Progenitor cell of endocrine pancreas (in vitro differentiated cells): Measurements from ENCODE around the gene STOML1. TPM values are rescaled to one million over a fixed set of nuclear protein-coding genes. Genes with fewer than 3 reads are reported as not detected.
"Not testable (repeated sequence)": the region's sequence is repeated elsewhere in the genome, so short reads cannot be mapped to it uniquely, and the experiment has no call there.

ENCODE experiments used
- DNase-seq: peaks from one replicate; pipeline ENCODE4 v3.0.0; 2021; ENCODE audit warnings: low spot score; ENCODE audit not compliant: unreplicated experiment
- H3K27ac Mint-ChIP-seq: 2 replicates; pipeline ENCODE4 v1.8.0; 2021; ENCODE audit warnings: mild to moderate bottlenecking, moderate library complexity, mixed read lengths
- H3K27me3 Mint-ChIP-seq: 2 replicates; pipeline ENCODE4 v1.8.0; 2021; ENCODE audit warnings: mixed read lengths
- H3K36me3 Mint-ChIP-seq: 2 replicates; pipeline ENCODE4 v1.8.0; 2022; ENCODE audit warnings: mixed read lengths; ENCODE audit not compliant: insufficient read depth
- H3K4me1 Mint-ChIP-seq: 2 replicates; pipeline ENCODE4 v1.8.0; 2021; ENCODE audit warnings: low read depth, mixed read lengths
- H3K4me3 Mint-ChIP-seq: 2 replicates; pipeline ENCODE4 v1.8.0; 2021; ENCODE audit warnings: low read depth, mild to moderate bottlenecking, moderate library complexity, mixed read lengths
- H3K9me3 Mint-ChIP-seq: 2 replicates; pipeline ENCODE4 v1.8.0; 2021; ENCODE audit warnings: low read depth, mixed read lengths
- total RNA-seq: library from RNA; stranded (reverse); gene quantifications from 2 replicates; pipeline ENCODE4 v1.2.1, GENCODE V29; 2021
- TF ChIP-seq, protein P1 (sequence below): fragments of 200-600 bp; sonication (generic); IDR thresholded peaks from one replicate; pipeline ENCODE4 v1.5.0; 2021; ENCODE audit warnings: antibody characterized with exemption, mild to moderate bottlenecking; ENCODE audit not compliant: unreplicated experiment

The STOML1 gene
- total RNA-seq, 1 donor from 2014 or later = 8.0 TPM

GRCh38 chr15:73941449-73941848 lies 50.6 kb downstream of the STOML1 start:
- H3K27ac Mint-ChIP-seq = peak overlapping the region; percentile 45

DNA sequence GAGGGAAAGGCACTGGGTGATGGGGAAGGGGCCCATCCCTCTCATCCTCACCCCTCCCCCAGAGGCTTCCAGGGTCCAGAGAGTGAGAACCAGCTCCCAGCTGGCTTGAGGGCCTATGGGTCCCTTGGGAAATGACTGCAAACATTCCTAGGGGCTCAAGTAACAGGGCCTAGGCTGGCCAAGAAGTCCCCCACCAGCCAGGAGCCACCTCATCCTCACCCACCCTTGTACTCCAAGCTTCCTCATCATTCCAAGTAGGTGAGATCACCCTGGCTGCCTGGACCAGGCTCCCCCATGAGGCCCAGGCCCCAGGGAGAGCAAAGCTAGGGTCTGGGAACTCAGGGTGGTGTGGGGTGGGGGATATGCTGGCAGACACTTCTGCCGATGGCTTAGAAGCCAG lies 51.1 kb downstream of the STOML1 start:
- H3K4me3 Mint-ChIP-seq = no peak overlapping the region
- no peak overlapping the region for H3K27ac Mint-ChIP-seq
- H3K36me3 Mint-ChIP-seq = no peaks in the 10 kb centered on the region
- no peak for DNase-seq
- no peaks in the 10 kb centered on the region for H3K9me3 Mint-ChIP-seq
- peaks cover 7% of the 10 kb centered on the region for H3K4me1 Mint-ChIP-seq
- H3K27me3 Mint-ChIP-seq = no peaks in the 10 kb centered on the region
- TF ChIP-seq, protein P1, sequence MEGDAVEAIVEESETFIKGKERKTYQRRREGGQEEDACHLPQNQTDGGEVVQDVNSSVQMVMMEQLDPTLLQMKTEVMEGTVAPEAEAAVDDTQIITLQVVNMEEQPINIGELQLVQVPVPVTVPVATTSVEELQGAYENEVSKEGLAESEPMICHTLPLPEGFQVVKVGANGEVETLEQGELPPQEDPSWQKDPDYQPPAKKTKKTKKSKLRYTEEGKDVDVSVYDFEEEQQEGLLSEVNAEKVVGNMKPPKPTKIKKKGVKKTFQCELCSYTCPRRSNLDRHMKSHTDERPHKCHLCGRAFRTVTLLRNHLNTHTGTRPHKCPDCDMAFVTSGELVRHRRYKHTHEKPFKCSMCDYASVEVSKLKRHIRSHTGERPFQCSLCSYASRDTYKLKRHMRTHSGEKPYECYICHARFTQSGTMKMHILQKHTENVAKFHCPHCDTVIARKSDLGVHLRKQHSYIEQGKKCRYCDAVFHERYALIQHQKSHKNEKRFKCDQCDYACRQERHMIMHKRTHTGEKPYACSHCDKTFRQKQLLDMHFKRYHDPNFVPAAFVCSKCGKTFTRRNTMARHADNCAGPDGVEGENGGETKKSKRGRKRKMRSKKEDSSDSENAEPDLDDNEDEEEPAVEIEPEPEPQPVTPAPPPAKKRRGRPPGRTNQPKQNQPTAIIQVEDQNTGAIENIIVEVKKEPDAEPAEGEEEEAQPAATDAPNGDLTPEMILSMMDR = no peak

More at GRCh38 chr15:73941449-73941848, 50.6 kb downstream of the STOML1 start:
- H3K9me3 Mint-ChIP-seq = no peaks in the 10 kb centered on the region
- no peak for DNase-seq
- H3K27me3 Mint-ChIP-seq = no peaks in the 10 kb centered on the region
- TF ChIP-seq, protein P1 = no peak
- H3K4me3 Mint-ChIP-seq = no peak overlapping the region
- H3K36me3 Mint-ChIP-seq = no peaks in the 10 kb centered on the region
- H3K4me1 Mint-ChIP-seq = peaks cover 7% of the 10 kb centered on the region

- Mint-ChIP-seq H3K27me3 (no peaks in the 10 kb centered on the region), H3K9me3 (no peaks in the 10 kb centered on the region), H3K27ac (no peak overlapping the region), H3K4me1 (peaks cover 7% of the 10 kb centered on the region), H3K4me3 (no peak overlapping the region), H3K36me3 (no peaks in the 10 kb centered on the region)
- TF ChIP-seq, protein P1 = no peak
- DNase-seq = no peak
These were observed 51.8 kb downstream of the STOML1 start for GRCh38 chr15:73940061-73940981.

- TF ChIP-seq, protein P1 = no peak
- Mint-ChIP-seq H3K27me3 (no peaks in the 10 kb centered on the region), H3K36me3 (no peaks in the 10 kb centered on the region), H3K4me1 (peaks cover 7% of the 10 kb centered on the region), H3K27ac (no peak overlapping the region), H3K9me3 (no peaks in the 10 kb centered on the region), H3K4me3 (no peak overlapping the region)
- no peak for DNase-seq
These were observed 53.0 kb downstream of the STOML1 start for GRCh38 chr15:73939138-73939537.

- not testable (repeated sequence) for H3K27ac Mint-ChIP-seq, H3K9me3 Mint-ChIP-seq, H3K4me3 Mint-ChIP-seq, DNase-seq, H3K36me3 Mint-ChIP-seq, H3K4me1 Mint-ChIP-seq, H3K27me3 Mint-ChIP-seq
These were observed 53.6 kb downstream of the STOML1 start for GRCh38 chr15:73938516-73938915.

DNA sequence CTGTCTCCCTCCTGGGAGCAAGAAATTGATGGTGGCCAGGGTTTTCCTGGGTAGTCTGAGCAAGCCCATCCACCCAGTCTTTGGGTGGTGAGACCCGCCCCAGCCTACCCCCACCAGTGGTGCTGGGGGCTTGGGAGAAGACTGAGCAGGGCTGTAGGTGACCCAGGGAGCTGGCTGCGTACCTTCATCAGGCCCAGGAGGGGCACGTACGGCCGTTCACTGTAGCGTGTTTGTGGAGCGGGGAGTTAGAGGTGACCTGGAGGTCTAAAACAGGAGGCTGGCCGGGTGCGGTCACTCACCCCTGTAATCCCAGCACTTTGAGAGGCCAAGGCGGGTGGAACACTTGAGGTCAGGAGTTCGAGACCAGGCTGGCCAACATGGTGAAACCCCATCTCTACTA lies 54.4 kb downstream of the STOML1 start:
- Mint-ChIP-seq H3K36me3 (no peaks in the 10 kb centered on the region), H3K27ac (no peak overlapping the region), H3K4me1 (peaks cover 4% of the 10 kb centered on the region), H3K4me3 (no peak overlapping the region), H3K9me3 (no peaks in the 10 kb centered on the region), H3K27me3 (no peaks in the 10 kb centered on the region)
- DNase-seq = no peak
- TF ChIP-seq, protein P1 = no peak
